ENCODE data around the gene RGS7. TPM values are rescaled to one million over a fixed set of nuclear protein-coding genes. Genes with fewer than 3 reads are reported as not detected.

Gene RGS7
- total and polyA plus RNA-seq, 2 of the 8 experiments (the other 6 are each of a cell fraction or from before 2014, with no cell fraction given), result 1.6 to 3.0 TPM

DNA sequence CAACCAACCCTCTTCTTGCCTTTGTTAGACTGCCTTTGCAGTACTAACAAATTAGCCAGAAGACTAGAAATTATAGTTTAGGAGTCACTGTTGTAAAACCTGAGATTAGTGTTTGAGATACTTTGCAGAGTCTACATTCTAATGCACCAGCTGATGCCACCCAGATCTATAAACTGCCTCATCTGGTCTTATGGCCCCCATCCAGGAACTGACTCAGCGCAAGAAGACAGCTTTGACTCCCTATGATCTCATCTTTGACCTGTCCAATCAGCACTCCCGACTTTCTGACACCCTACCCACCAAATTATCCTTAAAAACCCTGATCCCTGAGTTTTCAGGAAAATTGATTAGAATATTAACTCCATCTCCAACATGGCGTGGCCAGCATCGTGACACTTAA lies 334.6 kb downstream of the RGS7 start:
- ChIA-PET CTCF (ENCODE audit: partially characterized antibody) (interaction anchor here (0.9 to 1.2 kb wide), 2 partner anchors 16 to 55 kb away, joined by 3 to 5 read pairs; no protein-coding TSS in a partner anchor), POLR2A (ENCODE audit: partially characterized antibody) (no interaction called here)
- 94% methylated on average over 4 of the region's 4 CpGs; no CpG with 5 or more reads in 1 of the 2 experiments for WGBS, 2 experiments (ENCODE audit: extremely low coverage in 1 of 2, insufficient coverage in 1 of 2, insufficient read length in 1 of 2, insufficient replicate concordance in 2 of 2, low coverage in 1 of 2, low lambda C conversion rate in 2 of 2, missing lambda C conversion rate in 1 of 2)
- H4K20me1 ChIP-seq (replicated peaks in 1 of 2; ENCODE audit: control insufficient read depth in 1 of 2, insufficient read depth in 2 of 2, low read length in 2 of 2), result no peaks in the 10 kb centered on the region
- H3K4ac ChIP-seq (replicated peaks; ENCODE audit: insufficient read length, low read depth, low read length), result no peak overlapping the region
- H3K14ac ChIP-seq (ENCODE audit: insufficient read length), result no peak overlapping the region
- no peak overlapping the region for H3K4me3 ChIP-seq (ENCODE audit: extremely low read depth in 1 of 4, insufficient read depth in 2 of 4, low read depth in 3 of 4, low read length in 4 of 4)
- no peak overlapping the region for H2BK20ac ChIP-seq (ENCODE audit: low read length)
- no peaks in the 10 kb centered on the region for H3K79me1 ChIP-seq (ENCODE audit: low read depth, low read length)
- H3K9ac ChIP-seq (replicated peaks in 1 of 4; ENCODE audit: extremely low read depth in 1 of 4, low read depth in 3 of 4, low read length in 3 of 4), result no peak overlapping the region
- H3K36me3 ChIP-seq (ENCODE audit: control insufficient read depth in 2 of 4, insufficient read depth in 4 of 4, low read length in 3 of 4), result no peaks in the 10 kb centered on the region; a peak in 1 of 8 replicates
- H3K4me2 ChIP-seq (ENCODE audit: insufficient read depth in 1 of 2, low read depth in 2 of 2, low read length in 2 of 2), result no peak overlapping the region
- H3K27ac ChIP-seq (ENCODE audit: low read depth, low read length), result no peak overlapping the region
- H2BK120ac ChIP-seq (replicated peaks; ENCODE audit: low read depth, low read length), result no peak overlapping the region
- no peak overlapping the region for H4K5ac ChIP-seq (ENCODE audit: insufficient read length, low read depth, low read length)
- H3K23ac ChIP-seq (ENCODE audit: insufficient read length), result no peak overlapping the region
- H3K4me1 ChIP-seq (replicated peaks in 1 of 4; ENCODE audit: control insufficient read depth in 3 of 4, insufficient read depth in 4 of 4, low read length in 3 of 4), result no peaks in the 10 kb centered on the region
- no peak overlapping the region for H2AFZ ChIP-seq (ENCODE audit: low read length)
- 0 out of 4 replicates have a peak, but pooled peaks cover 0 to 3% of the 10 kb centered on the region in 2 experiments for H3K9me3 ChIP-seq (ENCODE audit: insufficient read depth in 2 of 2, low read depth in 1 of 2, low read length in 1 of 2)
- no peaks in the 10 kb centered on the region for H3K27me3 ChIP-seq (replicated peaks in 1 of 4; ENCODE audit: control insufficient read depth in 3 of 4, extremely low read depth in 1 of 4, insufficient read depth in 3 of 4, low read length in 3 of 4)
- H3K79me2 ChIP-seq (ENCODE audit: control insufficient read depth in 1 of 2, insufficient read depth in 2 of 2, low read length in 2 of 2), result no peaks in the 10 kb centered on the region
- H4K91ac ChIP-seq (replicated peaks; ENCODE audit: insufficient read length, low read length), result no peak overlapping the region
- no peak overlapping the region for H4K8ac ChIP-seq (ENCODE audit: extremely low read depth, insufficient read depth, low read length)
- H2BK15ac ChIP-seq (ENCODE audit: low read length), result no peak overlapping the region
- H2BK5ac ChIP-seq (ENCODE audit: low read depth, low read length), result no peak overlapping the region
- H3K56ac ChIP-seq (replicated peaks; ENCODE audit: insufficient read length, low read depth, low read length), result no peak overlapping the region
- H2BK12ac ChIP-seq (ENCODE audit: low read depth, low read length), result no peak overlapping the region
- no peak for DNase-seq (ENCODE audit: low read depth in 1 of 2, low spot score in 2 of 2)
- H3K18ac ChIP-seq (ENCODE audit: extremely low read depth, low read length), result no peak overlapping the region
- no peaks in the 10 kb centered on the region for H3K23me2 ChIP-seq (ENCODE audit: low read depth, low read length)
- FAIRE-seq, result no peak
- no peak overlapping the region for H2AK5ac ChIP-seq (ENCODE audit: low read depth, low read length)
- TF ChIP-seq SP2 (IDR thresholded peaks at IDR 0.05; ENCODE audit: low read length) (no peak), RNF2 (IDR thresholded peaks at IDR 0.05; ENCODE audit: borderline replicate concordance, low read depth, low read length, missing control alignments, poor library complexity, severe bottlenecking) (no peak), RAD21 (IDR thresholded peaks at IDR 0.05 in 1 of 2, conservative IDR thresholded peaks at IDR 0.05 in 1 of 2; ENCODE audit: low read depth in 2 of 2, low read length in 2 of 2) (no peak), JUND (IDR thresholded peaks at IDR 0.05; ENCODE audit: low read length) (no peak), ASH2L (IDR thresholded peaks at IDR 0.05; ENCODE audit: low read length) (no peak), TEAD4 (IDR thresholded peaks at IDR 0.05; ENCODE audit: low read depth, low read length) (no peak), CEBPB (IDR thresholded peaks at IDR 0.05; ENCODE audit: low read depth, low read length) (no peak), TAF7 (optimal IDR thresholded peaks at IDR 0.05; ENCODE audit: borderline replicate concordance, low read depth, low read length) (no peak), NANOG (IDR thresholded peaks at IDR 0.05; ENCODE audit: insufficient read depth, low read depth, low read length, poor library complexity, severe bottlenecking) (no peak), SP1 (IDR thresholded peaks at IDR 0.05; ENCODE audit: low read depth, low read length) (no peak), SAP30 (IDR thresholded peaks at IDR 0.05; ENCODE audit: insufficient read depth, insufficient replicate concordance, low read length) (no peak)
- TF ChIP-seq, protein P1, sequence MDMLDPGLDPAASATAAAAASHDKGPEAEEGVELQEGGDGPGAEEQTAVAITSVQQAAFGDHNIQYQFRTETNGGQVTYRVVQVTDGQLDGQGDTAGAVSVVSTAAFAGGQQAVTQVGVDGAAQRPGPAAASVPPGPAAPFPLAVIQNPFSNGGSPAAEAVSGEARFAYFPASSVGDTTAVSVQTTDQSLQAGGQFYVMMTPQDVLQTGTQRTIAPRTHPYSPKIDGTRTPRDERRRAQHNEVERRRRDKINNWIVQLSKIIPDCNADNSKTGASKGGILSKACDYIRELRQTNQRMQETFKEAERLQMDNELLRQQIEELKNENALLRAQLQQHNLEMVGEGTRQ (IDR thresholded peaks at IDR 0.05; ENCODE audit: low read length), result no peak
